Measurements from ENCODE around the gene PRR33. TPM values are rescaled to one million over a fixed set of nuclear protein-coding genes. Genes with fewer than 3 reads are reported as not detected.
A peak's percentile ranks its signal among the peaks of the same experiment; 100 is the strongest.

PRR33 gene
- total and polyA plus RNA-seq, 7 donors: 0.13 TPM; not detected in 6

- H3K9me3 ChIP-seq: no peaks in the 10 kb centered on the region
- peaks cover 0 to 29% (median 24%) of the 10 kb centered on the region in 4 donors for H3K4me1 ChIP-seq
- intact Hi-C loops (cut with DNase I): loop anchor here (5.0 kb wide), 2 partner anchors 46 to 191 kb away; partner anchors contain the start of gene TNNI2
- peak overlapping the region in 1 of 4 donors; percentile 78 for H3K27ac ChIP-seq
- 91 to 93% methylated on average over 14 of the region's 14 CpGs for WGBS, 2 donors
- TF ChIP-seq POLR2AphosphoS5 (IDR thresholded peaks at IDR 0.05): no peak
- no peak for TF ChIP-seq CTCF (IDR thresholded peaks at IDR 0.05)
- TF ChIP-seq POLR2A (IDR thresholded peaks at IDR 0.05): no peak
- no peak for TF ChIP-seq EP300 (IDR thresholded peaks at IDR 0.05)
- H3K27me3 ChIP-seq: no peaks in the 10 kb centered on the region
- peaks cover 0 to 6% (median 0%) of the 10 kb centered on the region in 4 donors for H3K36me3 ChIP-seq
- no peak for DNase-seq
- H3K4me3 ChIP-seq: no peak overlapping the region
These were observed 8.1 kb downstream of the PRR33 start for GRCh38 chr11:1883346-1884302.

- Histone ChIP-seq H3K4me3 (no peak overlapping the region), H3K27me3 (no peaks in the 10 kb centered on the region), H3K36me3 (peaks cover 0 to 6% (median 0%) of the 10 kb centered on the region in 4 donors), H3K27ac (peak overlapping the region; percentile 65 to 78 (median 68)), H3K4me1 (peaks cover 0 to 32% (median 28%) of the 10 kb centered on the region in 4 donors), H3K9me3 (no peaks in the 10 kb centered on the region)
- DNase-seq: peak; percentile 91
- no peak for TF ChIP-seq EP300 (IDR thresholded peaks at IDR 0.05)
- TF ChIP-seq CTCF (IDR thresholded peaks at IDR 0.05): peak; percentile 65 to 86 (median 74)
- no peak for TF ChIP-seq POLR2A (IDR thresholded peaks at IDR 0.05)
- no peak for TF ChIP-seq POLR2AphosphoS5 (IDR thresholded peaks at IDR 0.05)
- 33 to 40% methylated on average over 23 of the region's 23 CpGs for WGBS, 2 donors
- intact Hi-C loops (cut with DNase I): loop anchor here (1.0 to 5.0 kb wide), 3 partner anchors 45 to 269 kb away; partner anchors contain the start of gene TNNI2
These were observed 9.1 kb downstream of the PRR33 start for GRCh38 chr11:1882265-1883238.

- intact Hi-C loops (cut with DNase I): loop anchor here (1.0 to 5.0 kb wide), 3 partner anchors 44 to 270 kb away; partner anchors contain the start of gene TNNI2
- H3K4me1 ChIP-seq: peaks cover 0 to 41% (median 37%) of the 10 kb centered on the region in 4 donors
- TF ChIP-seq EP300 (IDR thresholded peaks at IDR 0.05): no peak
- no peak for TF ChIP-seq POLR2A (IDR thresholded peaks at IDR 0.05)
- no peak for TF ChIP-seq CTCF (IDR thresholded peaks at IDR 0.05)
- no peak for TF ChIP-seq POLR2AphosphoS5 (IDR thresholded peaks at IDR 0.05)
- DNase-seq: peak; percentile 71
- H3K27me3 ChIP-seq: no peaks in the 10 kb centered on the region
- no peak overlapping the region for H3K4me3 ChIP-seq
- peaks cover 0 to 6% (median 0%) of the 10 kb centered on the region in 4 donors for H3K36me3 ChIP-seq
- 61 to 68% methylated on average over 43 of the region's 43 CpGs for WGBS, 2 donors
- H3K9me3 ChIP-seq: no peaks in the 10 kb centered on the region
- peak overlapping the region; percentile 65 to 78 (median 68) for H3K27ac ChIP-seq
These were observed 10.0 kb downstream of the PRR33 start for GRCh38 chr11:1881442-1882264.

Data from sigmoid colon (tissue), 7 donors.